ENCODE measurements around the gene TEKT1. TPM values are rescaled to one million over a fixed set of nuclear protein-coding genes. Genes with fewer than 3 reads are reported as not detected.
A peak's percentile ranks its signal among the peaks of the same experiment; 100 is the strongest.

Gene TEKT1
- total and polyA plus RNA-seq, 4 donors, result 0.15 TPM; not detected in 3

DNA sequence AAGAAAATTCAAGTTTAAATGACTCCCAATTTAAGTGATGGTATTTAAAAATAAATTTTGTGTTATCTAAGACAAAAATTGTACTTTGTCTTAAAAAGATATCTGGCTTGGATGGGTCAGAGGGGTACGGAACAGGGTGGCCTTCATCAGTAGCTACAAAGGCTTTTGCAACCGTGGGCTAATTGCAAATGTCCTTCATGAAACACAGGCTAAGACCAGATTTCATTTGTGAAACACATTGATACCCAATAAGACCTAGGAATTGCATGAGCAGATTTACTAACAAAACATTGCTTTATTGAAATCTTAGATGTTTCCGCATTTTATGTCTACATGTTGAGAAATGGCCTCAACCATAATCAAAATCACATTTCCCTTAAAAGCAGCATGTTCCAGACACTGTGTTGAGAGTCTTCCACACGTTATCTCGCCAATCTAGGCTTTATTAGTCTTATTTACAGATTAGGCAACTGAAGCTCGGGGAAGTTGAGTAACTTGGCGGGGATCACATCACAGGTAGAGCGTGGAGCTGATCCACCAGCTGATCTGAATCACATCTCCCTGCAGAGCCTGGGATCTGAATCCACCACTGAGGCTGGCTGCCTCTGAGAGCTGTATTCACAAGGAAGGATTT is 33.7 kb downstream of the TEKT1 start:
- TF ChIP-seq, protein P1, sequence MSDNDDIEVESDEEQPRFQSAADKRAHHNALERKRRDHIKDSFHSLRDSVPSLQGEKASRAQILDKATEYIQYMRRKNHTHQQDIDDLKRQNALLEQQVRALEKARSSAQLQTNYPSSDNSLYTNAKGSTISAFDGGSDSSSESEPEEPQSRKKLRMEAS (IDR thresholded peaks at IDR 0.05), result peak; percentile 98
- TF ChIP-seq YY1 (IDR thresholded peaks at IDR 0.05) (no peak), HNF4G (IDR thresholded peaks at IDR 0.05) (no peak), RXRA (IDR thresholded peaks at IDR 0.05) (peak; percentile 54 to 93), TAF1 (conservative IDR thresholded peaks at IDR 0.05) (no peak), RAD21 (IDR thresholded peaks at IDR 0.05) (peak; percentile 40 to 53), GABPA (IDR thresholded peaks at IDR 0.05 in 1 of 2, conservative IDR thresholded peaks at IDR 0.05 in 1 of 2) (peak in 1 of 2 donors; percentile 52), HNF4A (conservative IDR thresholded peaks at IDR 0.05) (peak; percentile 70 to 84), JUND (IDR thresholded peaks at IDR 0.05) (peak in 1 of 2 donors; percentile 91), NR2F2 (IDR thresholded peaks at IDR 0.05) (no peak), FOXA1 (IDR thresholded peaks at IDR 0.05) (no peak), EGR1 (IDR thresholded peaks at IDR 0.05; ENCODE audit: low read depth in 2 of 2) (peak in 1 of 2 donors; percentile 72), FOXA2 (IDR thresholded peaks at IDR 0.05) (peak; percentile 96), SP1 (IDR thresholded peaks at IDR 0.05) (peak; percentile 62)
- TF ChIP-seq, protein P2, sequence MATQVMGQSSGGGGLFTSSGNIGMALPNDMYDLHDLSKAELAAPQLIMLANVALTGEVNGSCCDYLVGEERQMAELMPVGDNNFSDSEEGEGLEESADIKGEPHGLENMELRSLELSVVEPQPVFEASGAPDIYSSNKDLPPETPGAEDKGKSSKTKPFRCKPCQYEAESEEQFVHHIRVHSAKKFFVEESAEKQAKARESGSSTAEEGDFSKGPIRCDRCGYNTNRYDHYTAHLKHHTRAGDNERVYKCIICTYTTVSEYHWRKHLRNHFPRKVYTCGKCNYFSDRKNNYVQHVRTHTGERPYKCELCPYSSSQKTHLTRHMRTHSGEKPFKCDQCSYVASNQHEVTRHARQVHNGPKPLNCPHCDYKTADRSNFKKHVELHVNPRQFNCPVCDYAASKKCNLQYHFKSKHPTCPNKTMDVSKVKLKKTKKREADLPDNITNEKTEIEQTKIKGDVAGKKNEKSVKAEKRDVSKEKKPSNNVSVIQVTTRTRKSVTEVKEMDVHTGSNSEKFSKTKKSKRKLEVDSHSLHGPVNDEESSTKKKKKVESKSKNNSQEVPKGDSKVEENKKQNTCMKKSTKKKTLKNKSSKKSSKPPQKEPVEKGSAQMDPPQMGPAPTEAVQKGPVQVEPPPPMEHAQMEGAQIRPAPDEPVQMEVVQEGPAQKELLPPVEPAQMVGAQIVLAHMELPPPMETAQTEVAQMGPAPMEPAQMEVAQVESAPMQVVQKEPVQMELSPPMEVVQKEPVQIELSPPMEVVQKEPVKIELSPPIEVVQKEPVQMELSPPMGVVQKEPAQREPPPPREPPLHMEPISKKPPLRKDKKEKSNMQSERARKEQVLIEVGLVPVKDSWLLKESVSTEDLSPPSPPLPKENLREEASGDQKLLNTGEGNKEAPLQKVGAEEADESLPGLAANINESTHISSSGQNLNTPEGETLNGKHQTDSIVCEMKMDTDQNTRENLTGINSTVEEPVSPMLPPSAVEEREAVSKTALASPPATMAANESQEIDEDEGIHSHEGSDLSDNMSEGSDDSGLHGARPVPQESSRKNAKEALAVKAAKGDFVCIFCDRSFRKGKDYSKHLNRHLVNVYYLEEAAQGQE (IDR thresholded peaks at IDR 0.05), result peak; percentile 80
- TF ChIP-seq, protein P3, sequence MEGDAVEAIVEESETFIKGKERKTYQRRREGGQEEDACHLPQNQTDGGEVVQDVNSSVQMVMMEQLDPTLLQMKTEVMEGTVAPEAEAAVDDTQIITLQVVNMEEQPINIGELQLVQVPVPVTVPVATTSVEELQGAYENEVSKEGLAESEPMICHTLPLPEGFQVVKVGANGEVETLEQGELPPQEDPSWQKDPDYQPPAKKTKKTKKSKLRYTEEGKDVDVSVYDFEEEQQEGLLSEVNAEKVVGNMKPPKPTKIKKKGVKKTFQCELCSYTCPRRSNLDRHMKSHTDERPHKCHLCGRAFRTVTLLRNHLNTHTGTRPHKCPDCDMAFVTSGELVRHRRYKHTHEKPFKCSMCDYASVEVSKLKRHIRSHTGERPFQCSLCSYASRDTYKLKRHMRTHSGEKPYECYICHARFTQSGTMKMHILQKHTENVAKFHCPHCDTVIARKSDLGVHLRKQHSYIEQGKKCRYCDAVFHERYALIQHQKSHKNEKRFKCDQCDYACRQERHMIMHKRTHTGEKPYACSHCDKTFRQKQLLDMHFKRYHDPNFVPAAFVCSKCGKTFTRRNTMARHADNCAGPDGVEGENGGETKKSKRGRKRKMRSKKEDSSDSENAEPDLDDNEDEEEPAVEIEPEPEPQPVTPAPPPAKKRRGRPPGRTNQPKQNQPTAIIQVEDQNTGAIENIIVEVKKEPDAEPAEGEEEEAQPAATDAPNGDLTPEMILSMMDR (IDR thresholded peaks at IDR 0.05; ENCODE audit: low read depth, low read length, missing input control), result no peak
- TF ChIP-seq, protein P4, sequence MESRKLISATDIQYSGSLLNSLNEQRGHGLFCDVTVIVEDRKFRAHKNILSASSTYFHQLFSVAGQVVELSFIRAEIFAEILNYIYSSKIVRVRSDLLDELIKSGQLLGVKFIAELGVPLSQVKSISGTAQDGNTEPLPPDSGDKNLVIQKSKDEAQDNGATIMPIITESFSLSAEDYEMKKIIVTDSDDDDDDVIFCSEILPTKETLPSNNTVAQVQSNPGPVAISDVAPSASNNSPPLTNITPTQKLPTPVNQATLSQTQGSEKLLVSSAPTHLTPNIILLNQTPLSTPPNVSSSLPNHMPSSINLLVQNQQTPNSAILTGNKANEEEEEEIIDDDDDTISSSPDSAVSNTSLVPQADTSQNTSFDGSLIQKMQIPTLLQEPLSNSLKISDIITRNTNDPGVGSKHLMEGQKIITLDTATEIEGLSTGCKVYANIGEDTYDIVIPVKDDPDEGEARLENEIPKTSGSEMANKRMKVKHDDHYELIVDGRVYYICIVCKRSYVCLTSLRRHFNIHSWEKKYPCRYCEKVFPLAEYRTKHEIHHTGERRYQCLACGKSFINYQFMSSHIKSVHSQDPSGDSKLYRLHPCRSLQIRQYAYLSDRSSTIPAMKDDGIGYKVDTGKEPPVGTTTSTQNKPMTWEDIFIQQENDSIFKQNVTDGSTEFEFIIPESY (IDR thresholded peaks at IDR 0.05), result peak; percentile 87
- TF ChIP-seq, protein P5, sequence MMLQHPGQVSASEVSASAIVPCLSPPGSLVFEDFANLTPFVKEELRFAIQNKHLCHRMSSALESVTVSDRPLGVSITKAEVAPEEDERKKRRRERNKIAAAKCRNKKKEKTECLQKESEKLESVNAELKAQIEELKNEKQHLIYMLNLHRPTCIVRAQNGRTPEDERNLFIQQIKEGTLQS (IDR thresholded peaks at IDR 0.05), result no peak
- no peaks in the 10 kb centered on the region for H3K36me3 ChIP-seq (ENCODE audit: control insufficient read depth in 4 of 4, insufficient read depth in 3 of 4, low read depth in 1 of 4, low read length in 3 of 4)
- peak overlapping the region; percentile 80 to 85 for H3K27ac ChIP-seq (ENCODE audit: low read depth in 1 of 2, low read length in 2 of 2)
- H3K9ac ChIP-seq (ENCODE audit: low read depth in 1 of 2, low read length in 2 of 2), result no peak overlapping the region
- H3K4me1 ChIP-seq (ENCODE audit: control insufficient read depth in 4 of 4, insufficient read depth in 4 of 4, low read length in 3 of 4), result peaks cover 4 to 34% (median 27%) of the 10 kb centered on the region in 4 donors
- WGBS, result 37% methylated on average over 8 of the region's 8 CpGs
- H3K4me3 ChIP-seq (ENCODE audit: low read depth in 1 of 3, low read length in 3 of 3), result no peak overlapping the region
- no peaks in the 10 kb centered on the region for H3K9me3 ChIP-seq (ENCODE audit: control insufficient read depth in 4 of 4, low read length in 3 of 4)
- no peaks in the 10 kb centered on the region for H3K27me3 ChIP-seq (ENCODE audit: control insufficient read depth in 4 of 4, insufficient read depth in 4 of 4, low read length in 3 of 4)
- no peak for DNase-seq (ENCODE audit: low spot score)

All from liver (tissue), 9 donors.